Measurements from ENCODE around the gene MFNG.

MFNG gene

DNA sequence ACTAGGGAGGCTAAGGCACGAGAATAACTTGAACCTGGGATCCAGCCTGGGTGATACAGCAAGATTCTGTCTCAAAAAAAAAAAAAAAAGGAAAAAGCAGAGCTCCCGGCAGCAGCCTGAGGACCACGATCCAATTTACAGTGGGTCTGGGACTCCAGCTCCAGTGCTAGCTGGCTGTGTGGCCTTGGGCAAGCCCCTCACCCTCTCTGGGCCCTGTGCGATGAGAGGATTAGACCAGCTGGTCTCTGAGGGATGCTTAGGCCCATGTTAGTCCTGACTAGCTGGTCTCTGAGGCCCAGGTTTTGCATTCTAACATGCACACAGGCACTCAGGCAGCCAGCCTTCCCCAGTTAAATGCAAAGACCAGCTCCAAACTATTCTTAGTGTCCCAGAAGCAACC lies 19.4 kb upstream of the MFNG start:
- no peak overlapping the region for H3K4me3 ChIP-seq (ENCODE audit: low read length)
- DNase-seq (ENCODE audit: low read depth): no peak
- TF ChIP-seq, protein P1, sequence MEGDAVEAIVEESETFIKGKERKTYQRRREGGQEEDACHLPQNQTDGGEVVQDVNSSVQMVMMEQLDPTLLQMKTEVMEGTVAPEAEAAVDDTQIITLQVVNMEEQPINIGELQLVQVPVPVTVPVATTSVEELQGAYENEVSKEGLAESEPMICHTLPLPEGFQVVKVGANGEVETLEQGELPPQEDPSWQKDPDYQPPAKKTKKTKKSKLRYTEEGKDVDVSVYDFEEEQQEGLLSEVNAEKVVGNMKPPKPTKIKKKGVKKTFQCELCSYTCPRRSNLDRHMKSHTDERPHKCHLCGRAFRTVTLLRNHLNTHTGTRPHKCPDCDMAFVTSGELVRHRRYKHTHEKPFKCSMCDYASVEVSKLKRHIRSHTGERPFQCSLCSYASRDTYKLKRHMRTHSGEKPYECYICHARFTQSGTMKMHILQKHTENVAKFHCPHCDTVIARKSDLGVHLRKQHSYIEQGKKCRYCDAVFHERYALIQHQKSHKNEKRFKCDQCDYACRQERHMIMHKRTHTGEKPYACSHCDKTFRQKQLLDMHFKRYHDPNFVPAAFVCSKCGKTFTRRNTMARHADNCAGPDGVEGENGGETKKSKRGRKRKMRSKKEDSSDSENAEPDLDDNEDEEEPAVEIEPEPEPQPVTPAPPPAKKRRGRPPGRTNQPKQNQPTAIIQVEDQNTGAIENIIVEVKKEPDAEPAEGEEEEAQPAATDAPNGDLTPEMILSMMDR (IDR thresholded peaks at IDR 0.05; ENCODE audit: insufficient read depth, low read depth, low read length, missing control alignments): no peak

DNA sequence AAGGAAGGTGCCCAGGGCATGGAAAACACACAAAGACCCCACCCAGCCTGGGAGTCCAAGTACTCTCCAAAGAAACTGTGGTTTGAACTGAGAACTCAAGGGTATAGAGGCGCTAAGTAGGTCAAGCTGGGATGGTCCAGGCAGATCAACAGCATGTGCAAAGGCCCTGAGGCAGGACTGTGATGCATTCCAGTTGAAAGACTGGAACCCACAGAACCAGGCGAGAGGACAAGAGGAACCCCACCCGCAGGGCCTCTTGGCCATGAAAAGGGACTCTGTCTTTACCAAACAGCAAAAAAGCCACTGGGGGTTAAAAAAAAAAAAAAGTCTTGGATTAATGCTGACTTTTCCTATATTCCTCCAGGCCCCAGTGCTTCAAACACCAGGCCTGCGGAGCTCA lies 18.8 kb upstream of the MFNG start:
- no peak for DNase-seq (ENCODE audit: low read depth)
- TF ChIP-seq, protein P1 (IDR thresholded peaks at IDR 0.05; ENCODE audit: insufficient read depth, low read depth, low read length, missing control alignments): no peak
- no peak overlapping the region for H3K4me3 ChIP-seq (ENCODE audit: low read length)

DNA sequence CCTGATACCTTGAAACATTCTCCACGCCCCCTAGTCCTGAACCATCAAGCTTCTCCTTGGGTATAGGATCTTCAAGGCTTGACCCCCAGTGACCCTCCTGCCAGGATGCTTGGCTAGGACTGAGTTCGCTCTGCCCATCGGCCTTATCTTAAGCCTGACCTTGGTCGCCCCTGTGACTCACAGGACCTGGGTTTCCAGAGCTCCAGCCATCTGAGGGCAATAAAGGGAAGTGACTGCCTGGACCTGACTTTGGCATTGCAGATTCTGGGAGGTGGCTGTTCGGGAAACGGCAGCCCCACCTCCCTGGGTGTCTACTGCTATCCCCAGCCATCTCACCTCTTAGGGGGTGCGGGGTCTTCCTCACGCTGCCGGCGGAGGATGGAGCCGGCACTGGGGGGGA lies 17.7 kb upstream of the MFNG start:
- H3K4me3 ChIP-seq (ENCODE audit: low read length): no peak overlapping the region
- no peak for DNase-seq (ENCODE audit: low read depth)
- TF ChIP-seq, protein P1 (IDR thresholded peaks at IDR 0.05; ENCODE audit: insufficient read depth, low read depth, low read length, missing control alignments): no peak

DNA sequence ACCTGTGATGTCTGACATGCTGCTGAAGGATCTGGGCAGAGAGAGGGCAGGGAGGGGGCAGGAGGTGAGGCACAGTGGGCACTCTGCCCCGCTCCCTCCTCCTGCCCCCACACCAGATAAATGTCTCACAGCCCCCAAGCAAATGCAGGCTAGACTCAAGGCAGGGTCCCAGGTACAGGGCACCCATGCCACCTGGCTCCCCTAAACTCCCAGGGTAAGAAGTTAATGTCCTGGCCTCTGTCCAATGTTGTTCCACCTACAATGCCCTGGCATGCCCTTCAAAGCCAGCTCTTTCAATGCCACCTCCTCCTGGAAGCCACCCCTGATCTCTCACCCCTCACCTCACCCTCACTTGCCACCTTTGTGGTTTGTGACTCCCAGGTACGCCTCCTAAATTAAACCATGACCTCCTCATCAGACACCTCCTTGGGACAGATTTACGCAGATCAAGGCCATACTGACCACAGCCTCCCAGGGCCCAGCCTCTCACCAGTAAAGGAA lies 17.0 kb upstream of the MFNG start:
- DNase-seq (ENCODE audit: low read depth): no peak
- no peak overlapping the region for H3K4me3 ChIP-seq (ENCODE audit: low read length)
- TF ChIP-seq, protein P1 (IDR thresholded peaks at IDR 0.05; ENCODE audit: insufficient read depth, low read depth, low read length, missing control alignments): no peak

DNA sequence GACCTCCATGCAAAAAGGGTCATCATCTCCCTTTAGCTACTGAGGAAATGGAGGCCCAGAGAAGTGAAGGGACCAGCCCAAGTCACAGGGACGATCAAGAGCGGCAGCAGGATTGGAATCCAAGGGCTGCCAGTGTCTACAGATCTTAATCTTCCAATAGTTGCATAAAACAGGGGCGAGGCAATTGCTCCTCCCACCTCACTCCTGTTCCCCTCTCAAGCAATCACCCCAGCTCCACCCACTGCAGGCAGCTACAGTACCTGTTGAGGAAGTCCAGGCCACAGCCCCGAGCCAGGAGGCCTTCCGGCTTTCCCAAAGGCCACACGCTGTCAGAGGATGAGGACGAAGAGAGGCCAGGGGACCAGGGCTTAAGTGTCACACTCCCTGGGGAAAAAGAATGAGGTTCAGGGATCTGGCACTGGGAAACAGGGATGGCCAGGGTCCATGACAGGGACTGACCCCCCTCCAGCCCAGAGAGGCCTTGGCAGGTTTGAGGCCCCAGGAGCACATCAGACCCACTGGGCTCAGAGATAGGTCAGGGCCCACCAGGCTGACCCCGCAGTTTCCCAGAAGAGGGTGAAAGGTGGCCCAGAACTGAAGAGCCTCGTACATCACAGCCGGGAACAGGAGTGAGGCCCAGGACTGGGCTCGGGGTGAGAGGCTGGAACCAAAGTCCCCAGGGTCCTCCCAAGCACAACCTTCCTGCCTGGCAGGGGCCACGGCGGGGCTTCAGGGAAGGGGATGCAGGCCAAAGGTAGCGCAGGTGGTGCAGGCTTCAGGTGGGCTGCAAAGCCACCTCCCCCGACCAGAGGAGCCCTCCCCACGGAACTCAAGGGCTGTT lies 16.4 kb upstream of the MFNG start:
- peak; percentile 60 for DNase-seq (ENCODE audit: low read depth)
- no peak overlapping the region for H3K4me3 ChIP-seq (ENCODE audit: low read length)
- TF ChIP-seq, protein P1 (IDR thresholded peaks at IDR 0.05; ENCODE audit: insufficient read depth, low read depth, low read length, missing control alignments): no peak

GRCh38 chr22:37501610-37502341 lies 15.6 kb upstream of the MFNG start:
- no peak overlapping the region for H3K4me3 ChIP-seq (ENCODE audit: low read length)
- DNase-seq (ENCODE audit: low read depth): peak; percentile 44
- TF ChIP-seq, protein P1 (IDR thresholded peaks at IDR 0.05; ENCODE audit: insufficient read depth, low read depth, low read length, missing control alignments): no peak
